Body of pancreas (tissue), 4 donors: Measurements from ENCODE around the gene ATP9B. TPM values are rescaled to one million over a fixed set of nuclear protein-coding genes. Genes with fewer than 3 reads are reported as not detected.

Experiments used
- ATAC-seq: fragments of 150-250 bp; one replicate; pipeline ENCODE4 v1.9.1; 2016
- DNase-seq, 4 donors: peaks; one replicate each; pipeline ENCODE4 v3.0.0-alpha.2; 2019
- H3K27ac ChIP-seq, 4 donors: fragments of 200-600 bp; sonication (generic); 1 replicate in 3 of 4; 2 replicates in 1 of 4; pipeline versions ENCODE4 v1.5.1 to v1.6.1; 2016 to 2019; ENCODE audit warnings: mild to moderate bottlenecking in 1 of 4, mixed read lengths in 1 of 4, moderate library complexity in 1 of 4
- H3K27me3 ChIP-seq, 2 donors: fragments of 200-600 bp; sonication (generic); one replicate each; pipeline ENCODE4 v1.6.0; 2016; ENCODE audit warnings: mild to moderate bottlenecking in 1 of 2
- H3K36me3 ChIP-seq, 2 donors: fragments of 200-600 bp; sonication (generic); replicated peaks in 1 of 2; 2 replicates each; pipeline ENCODE4 v1.5.1; 2016; ENCODE audit warnings: low read depth in 2 of 2; ENCODE audit not compliant: insufficient read depth in 1 of 2
- H3K4me1 ChIP-seq: fragments of 200-600 bp; sonication (generic); one replicate; pipeline ENCODE4 v1.6.0; 2016
- H3K4me3 ChIP-seq, 2 donors: fragments of 200-600 bp; sonication (generic); 1 replicate in 1 of 2; 2 replicates in 1 of 2; pipeline ENCODE4 v1.5.1; 2016 to 2019
- H3K9me3 ChIP-seq, 3 donors: fragments of 200-600 bp; sonication (generic); 1 replicate in 2 of 3; 2 replicates in 1 of 3; pipeline ENCODE4 v1.5.1; 2016
- CTCF ChIP-seq, 7 experiments: fragments of 450-650 bp in 4 of 7; fragments of 200-600 bp in 3 of 7; sonication (generic) in 3 of 7; IDR thresholded peaks; one replicate each; pipeline ENCODE4 v1.5.1; 2016 to 2019; ENCODE audit warnings: antibody characterized with exemption in 7 of 7
- POLR2A ChIP-seq, 3 donors: fragments of 450-650 bp; IDR thresholded peaks; one replicate each; pipeline ENCODE4 v1.6.1; 2016; ENCODE audit warnings: antibody characterized with exemption in 3 of 3, mild to moderate bottlenecking in 2 of 3
- WGBS, 2 donors: methylation state at CpG; one replicate each; pipeline ENCODE4 v1.1.5; 2017; 5-methylcytosine and 5-hydroxymethylcytosine counted together
- intact Hi-C: fragments of 100-400 bp; cut with DNase I; formaldehyde crosslinking; loops from one replicate; pipeline ENCODE4 v1.15.1; 2023
- total RNA-seq, 2 donors: library from RNA; depleted of rRNA; stranded (reverse); fragments of >200 nt; gene quantifications; one replicate each; pipeline ENCODE4 v1.1.0, GENCODE V29; 2016

The ATP9B gene
- total RNA-seq, 2 donors from 2014 or later = 19.7 to 21.1 TPM

GRCh38 chr18:79378536-79379250 is 309.5 kb downstream of the ATP9B start:
- ATAC-seq = peak; percentile 81
- no peaks in the 10 kb centered on the region for H3K9me3 ChIP-seq

GRCh38 chr18:79379251-79379905 is 310.2 kb downstream of the ATP9B start:
- no peaks in the 10 kb centered on the region for H3K27me3 ChIP-seq
- no peaks in the 10 kb centered on the region for H3K4me1 ChIP-seq
- no peak for DNase-seq
- ATAC-seq = no peak
- intact Hi-C loops = no loop called here
- 62 to 71% methylated on average over 21 to 22 of the region's 22 CpGs for WGBS, 2 donors
- no peaks in the 10 kb centered on the region for H3K9me3 ChIP-seq
- H3K36me3 ChIP-seq = peaks cover 0 to 7% of the 10 kb centered on the region in 2 donors
- H3K27ac ChIP-seq = no peak overlapping the region
- TF ChIP-seq CTCF (IDR thresholded peaks at IDR 0.05) = no peak
- TF ChIP-seq POLR2A (IDR thresholded peaks at IDR 0.05) = no peak
- H3K4me3 ChIP-seq = no peak overlapping the region

More at GRCh38 chr18:79378536-79379250, 309.5 kb downstream of the ATP9B start:
- TF ChIP-seq CTCF (IDR thresholded peaks at IDR 0.05) (peak; percentile 85 to 97 (median 89)), POLR2A (IDR thresholded peaks at IDR 0.05) (no peak)
- peak; percentile 71 to 75 (median 74) for DNase-seq
- Histone ChIP-seq H3K27ac (no peak overlapping the region), H3K4me3 (no peak overlapping the region), H3K36me3 (peaks cover 0 to 7% of the 10 kb centered on the region in 2 donors), H3K27me3 (no peaks in the 10 kb centered on the region), H3K4me1 (no peaks in the 10 kb centered on the region)
- intact Hi-C loops = no loop called here
- 43 to 53% methylated on average over 47 to 48 of the region's 48 CpGs for WGBS, 2 donors

GRCh38 chr18:79379931-79380815 is 311.0 kb downstream of the ATP9B start:
- ATAC-seq = no peak
- intact Hi-C loops = loop anchor here (5.0 kb wide), 2 partner anchors 152 to 262 kb away; no protein-coding TSS in a partner anchor
- H3K4me1 ChIP-seq = no peaks in the 10 kb centered on the region
- TF ChIP-seq POLR2A (IDR thresholded peaks at IDR 0.05) = no peak
- H3K9me3 ChIP-seq = no peaks in the 10 kb centered on the region
- WGBS, 2 donors = 89 to 90% methylated on average over 15 to 39 of the region's 40 CpGs
- H3K27ac ChIP-seq = no peak overlapping the region
- H3K27me3 ChIP-seq = no peaks in the 10 kb centered on the region
- DNase-seq = no peak
- H3K36me3 ChIP-seq = peaks cover 0 to 6% of the 10 kb centered on the region in 2 donors
- H3K4me3 ChIP-seq = no peak overlapping the region

- peak; percentile 71 to 88 (median 80) for TF ChIP-seq CTCF (IDR thresholded peaks at IDR 0.05)
- no peak for TF ChIP-seq POLR2A (IDR thresholded peaks at IDR 0.05)
- ATAC-seq = peak; percentile 63
Measured at GRCh38 chr18:79380816-79381806, 311.9 kb downstream of the ATP9B start.

More at GRCh38 chr18:79380816-79381806, 311.9 kb downstream of the ATP9B start:
- H3K4me1 ChIP-seq = no peaks in the 10 kb centered on the region
- 54 to 60% methylated on average over 17 to 29 of the region's 30 CpGs for WGBS, 2 donors
- peaks cover 0 to 6% of the 10 kb centered on the region in 2 donors for H3K36me3 ChIP-seq
- no peaks in the 10 kb centered on the region for H3K9me3 ChIP-seq
- H3K27ac ChIP-seq = no peak overlapping the region
- H3K4me3 ChIP-seq = no peak overlapping the region
- intact Hi-C loops = loop anchor here (5.0 kb wide), 2 partner anchors 151 to 261 kb away; no protein-coding TSS in a partner anchor
- DNase-seq = peak; percentile 65 to 80 (median 72)
- no peaks in the 10 kb centered on the region for H3K27me3 ChIP-seq
